GM11168 (cell line): ENCODE data around the gene NTPCR.
"Not testable (repeated sequence)": the region's sequence is repeated elsewhere in the genome, so short reads cannot be mapped to it uniquely, and the experiment has no call there.

Experiments
- in situ Hi-C: fragments of 300-500 bp; cut with MboI; formaldehyde crosslinking; loops from one replicate; pipeline ENCODE4 v1.12.0; 2022; ENCODE audit warnings: low sequenced_read_pairs; ENCODE audit not compliant: unreplicated experiment

Gene NTPCR

DNA sequence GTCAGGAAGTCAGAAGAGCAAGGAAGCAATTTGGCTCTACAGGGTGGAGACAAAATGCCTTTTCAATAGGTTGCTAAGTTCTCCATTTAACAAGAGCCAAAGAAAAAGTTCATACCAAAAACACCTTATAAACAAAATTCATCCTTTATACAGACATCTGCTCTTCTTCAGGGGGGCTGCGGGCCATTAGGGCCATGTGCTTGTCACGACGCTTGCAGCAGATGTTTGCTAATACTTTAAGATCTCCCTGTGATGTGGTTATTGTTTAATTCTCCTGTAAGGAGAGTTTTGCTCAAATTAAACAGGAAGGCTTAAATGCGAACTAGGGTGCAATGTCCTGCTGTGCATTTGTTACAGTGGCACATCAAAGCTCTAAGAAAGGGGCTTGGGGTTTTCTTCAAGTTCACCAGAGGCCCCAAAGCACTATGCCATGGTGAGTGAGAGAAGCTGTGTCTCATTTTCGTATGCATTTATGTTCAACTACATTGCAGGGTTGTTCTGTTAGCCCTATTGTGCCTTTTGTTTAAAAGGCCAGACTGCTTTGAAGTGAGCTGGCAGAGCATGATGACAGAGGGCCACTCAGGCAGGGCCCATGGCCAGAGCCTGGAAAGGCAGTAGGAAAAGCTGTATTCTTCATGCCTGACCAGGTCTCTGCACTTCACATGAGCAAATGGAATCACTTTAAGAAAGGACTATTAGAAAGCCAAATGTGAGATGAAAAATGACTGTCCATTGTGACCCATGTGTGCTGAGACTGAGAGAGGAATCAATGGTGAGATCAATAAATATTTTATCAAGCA lies 24.8 kb upstream of the NTPCR start:
- in situ Hi-C loops, result no loop called here

DNA sequence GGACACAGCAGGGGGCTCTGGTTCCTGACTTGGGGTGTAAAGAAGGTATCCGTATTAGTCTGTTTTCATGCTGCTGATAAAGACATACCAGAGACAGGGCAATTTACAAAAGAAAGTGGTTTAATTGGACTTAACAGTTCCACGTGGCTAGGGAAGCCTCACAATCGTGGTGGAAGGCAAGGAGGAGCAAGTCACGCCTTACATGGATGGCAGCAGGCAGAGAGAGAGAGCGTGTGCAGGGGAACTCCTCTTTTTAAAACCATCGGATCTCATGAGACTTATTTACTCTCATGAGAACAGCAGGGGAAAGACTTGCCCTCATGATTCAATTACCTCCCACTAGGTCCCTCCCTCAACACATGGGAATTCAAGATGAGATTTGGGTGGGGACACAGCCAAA lies 23.2 kb upstream of the NTPCR start:
- in situ Hi-C loops, result not testable (repeated sequence)

DNA sequence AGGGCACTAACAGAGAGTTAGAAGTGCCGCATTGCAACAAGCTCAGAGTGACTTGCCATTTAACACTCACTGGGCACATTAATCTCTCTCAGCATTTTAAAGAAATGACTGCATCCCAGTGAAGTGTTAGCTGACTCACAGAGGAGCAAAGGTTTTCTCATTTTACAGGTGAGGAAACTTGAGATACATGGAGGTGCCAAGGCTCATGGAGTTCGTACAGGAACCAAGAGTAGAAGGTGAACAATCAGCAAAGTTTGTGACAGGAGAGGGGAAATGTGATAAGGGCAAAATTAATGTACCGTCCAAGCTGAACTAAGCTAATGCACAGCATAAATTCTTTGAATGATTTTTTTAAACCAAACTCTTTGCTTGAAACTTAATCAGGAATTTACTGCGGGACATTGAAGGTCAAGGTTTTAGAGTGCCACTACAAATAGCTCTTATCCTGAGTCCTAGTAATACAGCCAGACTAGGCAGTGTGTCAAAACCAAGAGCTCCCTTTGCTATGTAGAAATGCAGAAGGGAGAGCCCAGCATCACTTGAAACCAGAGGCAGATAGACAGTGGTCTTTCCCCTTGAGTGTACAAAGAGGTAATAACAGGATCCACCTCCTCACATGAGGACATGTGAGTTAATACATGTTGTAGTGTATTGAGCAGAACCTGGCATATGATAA lies 22.4 kb upstream of the NTPCR start:
- in situ Hi-C loops, result no loop called here

DNA sequence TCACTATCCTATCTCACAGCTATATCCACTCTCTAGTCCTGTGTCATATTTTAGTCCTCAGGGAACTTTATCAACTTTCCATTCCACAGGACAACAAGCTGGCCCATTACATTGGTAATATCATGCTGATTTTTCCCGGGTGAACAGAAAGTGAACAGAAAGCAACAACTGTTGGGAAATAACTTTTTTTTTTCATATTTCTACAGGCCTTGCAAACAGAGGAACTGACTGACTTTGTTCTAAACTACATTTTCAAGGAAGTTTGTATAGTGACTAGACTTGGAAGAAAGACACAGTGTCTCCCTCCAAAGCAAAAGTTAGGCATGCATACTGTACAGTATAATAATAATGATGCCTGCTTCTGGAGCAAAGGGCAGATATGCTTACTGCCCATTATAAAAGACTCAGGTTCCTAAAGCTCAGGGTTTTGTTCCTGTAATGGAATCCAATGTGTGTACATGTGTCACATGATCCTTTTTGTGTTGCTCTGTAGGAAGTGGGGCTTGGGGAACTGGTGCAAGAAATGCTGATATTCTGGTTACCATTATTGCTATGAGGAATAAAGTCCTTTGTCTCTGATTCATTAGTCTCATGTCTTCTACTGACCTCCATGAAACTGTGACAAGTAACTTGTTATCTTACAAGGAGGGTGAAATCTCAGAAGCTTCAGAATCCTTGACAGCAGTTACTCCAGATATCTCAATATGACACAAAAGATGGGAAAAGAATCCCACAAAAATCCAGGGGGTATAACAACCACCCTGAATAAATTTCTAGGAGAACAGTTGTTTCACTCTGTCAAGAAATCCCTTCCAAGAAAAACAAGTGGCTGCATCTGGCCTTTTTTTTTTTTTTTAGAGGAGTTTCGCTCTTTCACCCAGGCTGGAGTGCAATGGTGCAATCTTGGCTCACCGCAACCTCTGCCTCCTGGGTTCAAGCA lies 17.7 kb upstream of the NTPCR start:
- in situ Hi-C loops, result no loop called here

DNA sequence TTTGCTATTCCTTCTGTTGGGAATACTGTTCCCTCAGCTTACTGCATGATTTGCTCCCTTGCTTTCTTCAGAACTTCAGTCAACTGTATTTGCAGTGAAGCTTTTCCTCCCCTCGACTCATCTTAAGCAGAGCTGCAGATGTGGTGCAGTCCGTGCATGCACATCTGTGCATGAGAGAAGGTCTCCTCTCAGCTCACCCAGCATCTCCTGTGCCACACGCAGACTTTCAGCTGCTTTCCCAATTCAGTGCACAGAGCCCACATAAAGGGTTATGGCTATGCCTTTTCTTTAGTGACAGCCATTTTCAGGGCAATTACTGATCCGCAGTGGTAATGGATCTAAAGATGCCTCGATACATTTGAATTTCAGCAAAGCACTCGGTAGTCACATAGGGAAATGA lies 13.5 kb upstream of the NTPCR start:
- in situ Hi-C loops, result no loop called here

DNA sequence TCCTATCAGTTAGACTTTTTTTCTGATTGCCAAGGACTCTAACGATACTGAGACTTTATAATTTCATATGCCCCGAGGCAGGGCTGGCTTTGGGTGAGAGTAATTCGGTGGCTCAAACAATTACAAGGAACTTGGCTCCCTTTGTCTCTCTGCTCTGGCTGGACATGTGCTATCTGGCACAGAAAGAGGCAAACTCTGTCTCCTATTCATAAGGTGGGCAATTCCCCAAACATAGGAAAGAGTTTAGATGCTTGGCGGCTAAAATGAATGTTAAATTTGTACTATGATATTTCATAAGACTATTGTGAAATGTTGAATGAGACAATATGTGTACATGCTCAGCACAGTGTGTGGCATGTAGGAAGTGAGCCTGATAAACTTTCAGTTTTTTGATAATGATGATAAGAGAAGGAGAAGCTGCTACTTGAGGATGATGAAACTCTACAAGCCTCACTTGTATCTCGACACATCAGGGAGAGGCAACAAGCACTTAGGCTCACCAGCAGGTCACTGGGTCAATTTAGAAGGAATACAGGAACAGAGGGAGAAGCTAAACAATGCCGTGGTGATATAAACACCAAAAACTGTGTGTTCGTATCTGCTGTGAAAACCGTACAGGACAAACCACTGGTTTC lies 12.6 kb upstream of the NTPCR start:
- in situ Hi-C loops, result no loop called here

DNA sequence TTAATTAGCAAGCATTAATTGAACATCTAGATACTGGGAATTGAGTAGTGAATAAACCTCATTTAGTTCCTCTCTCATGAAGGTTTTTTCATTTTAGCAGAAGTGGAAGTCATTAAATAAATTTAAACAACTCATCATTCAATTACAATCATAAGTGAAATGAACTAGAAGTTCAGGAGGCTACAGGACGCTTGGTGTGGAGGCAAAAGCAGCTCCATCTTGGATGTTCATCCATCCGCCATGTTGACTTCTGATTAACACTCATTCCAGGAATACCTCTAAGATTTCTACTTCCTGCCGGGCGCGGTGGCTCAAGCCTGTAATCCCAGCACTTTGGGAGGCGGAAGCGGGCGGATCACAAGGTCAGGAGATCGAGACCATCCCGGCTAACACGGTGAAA lies 11.5 kb upstream of the NTPCR start:
- in situ Hi-C loops, result no loop called here

DNA sequence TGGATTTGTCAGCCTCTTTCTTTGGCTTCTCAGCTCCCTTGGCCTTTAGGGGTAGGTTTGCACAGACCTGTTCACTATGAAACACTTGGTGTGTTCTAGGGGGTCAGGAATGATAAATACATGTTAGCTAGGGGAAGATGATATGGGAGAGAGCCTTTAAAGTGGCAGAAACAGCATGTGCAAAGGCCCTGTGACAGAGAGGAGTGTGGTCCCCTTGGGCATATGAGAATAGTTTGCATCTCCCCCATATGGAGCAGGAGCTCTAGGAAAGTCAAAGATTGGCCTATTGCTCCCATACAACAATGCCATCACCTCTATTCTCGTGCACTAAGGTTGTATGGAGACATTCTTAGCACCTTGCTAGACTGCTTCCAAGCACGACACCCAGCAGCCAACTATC lies 10.7 kb upstream of the NTPCR start:
- in situ Hi-C loops, result no loop called here

DNA sequence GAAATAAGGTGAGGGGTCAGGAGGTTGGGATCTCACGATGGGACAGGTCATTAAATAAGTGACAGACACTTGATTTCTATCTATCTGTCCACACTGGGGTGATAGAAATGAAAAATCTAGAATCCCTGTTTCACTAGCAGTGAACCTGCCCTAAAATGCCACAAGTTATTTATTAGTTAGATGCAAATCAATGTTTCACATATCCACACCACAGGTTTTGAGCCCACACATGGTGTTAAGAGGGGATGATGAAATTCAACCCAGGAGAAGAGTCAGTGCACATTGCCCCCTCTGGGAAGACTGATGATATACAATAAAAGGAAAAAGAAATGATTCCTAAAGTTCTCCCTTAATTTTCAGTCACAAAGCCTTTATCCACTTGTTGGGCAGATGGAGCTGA lies 10.1 kb upstream of the NTPCR start:
- in situ Hi-C loops, result no loop called here

DNA sequence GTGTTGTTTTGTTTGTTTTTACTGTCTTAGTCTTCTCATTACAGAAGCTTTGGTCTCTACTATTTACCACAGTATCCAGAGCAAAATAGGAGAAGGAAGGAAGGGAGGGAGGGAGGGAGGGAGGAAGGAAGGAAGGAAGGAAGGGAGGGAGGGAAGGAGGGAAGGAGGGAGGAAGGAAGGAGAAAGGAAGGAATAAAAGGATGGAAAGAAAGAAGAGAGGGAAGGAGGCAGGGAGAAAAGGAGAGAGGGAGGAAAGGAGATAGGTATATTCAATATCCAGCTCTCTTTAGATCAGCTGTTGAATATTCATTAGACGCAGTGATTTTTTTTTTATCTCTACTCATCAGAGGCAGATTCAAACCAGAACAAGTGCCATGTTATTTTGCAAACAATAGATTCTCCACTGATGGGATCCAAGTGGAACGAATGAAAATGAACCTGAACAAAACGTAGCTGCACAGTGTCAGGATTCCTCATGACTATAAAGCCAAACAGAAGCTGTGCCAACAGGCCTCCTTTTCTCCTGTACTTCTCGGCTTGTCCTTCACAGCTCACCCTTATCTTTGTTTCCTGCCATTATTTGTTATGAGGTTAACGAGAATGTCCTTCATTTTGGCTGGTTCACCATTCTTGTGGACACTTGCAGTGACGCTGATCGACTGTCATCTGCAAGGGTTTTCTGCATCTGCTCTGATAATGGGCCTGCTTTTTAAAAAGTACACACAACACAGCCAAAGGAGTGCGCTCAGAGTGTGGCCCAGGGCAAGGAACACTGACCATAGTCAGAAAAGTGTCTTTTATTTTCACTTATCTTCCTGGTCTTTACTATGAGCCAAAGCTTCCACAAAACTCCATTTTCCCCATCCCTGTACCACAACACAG lies 7.8 kb upstream of the NTPCR start:
- in situ Hi-C loops, result no loop called here

DNA sequence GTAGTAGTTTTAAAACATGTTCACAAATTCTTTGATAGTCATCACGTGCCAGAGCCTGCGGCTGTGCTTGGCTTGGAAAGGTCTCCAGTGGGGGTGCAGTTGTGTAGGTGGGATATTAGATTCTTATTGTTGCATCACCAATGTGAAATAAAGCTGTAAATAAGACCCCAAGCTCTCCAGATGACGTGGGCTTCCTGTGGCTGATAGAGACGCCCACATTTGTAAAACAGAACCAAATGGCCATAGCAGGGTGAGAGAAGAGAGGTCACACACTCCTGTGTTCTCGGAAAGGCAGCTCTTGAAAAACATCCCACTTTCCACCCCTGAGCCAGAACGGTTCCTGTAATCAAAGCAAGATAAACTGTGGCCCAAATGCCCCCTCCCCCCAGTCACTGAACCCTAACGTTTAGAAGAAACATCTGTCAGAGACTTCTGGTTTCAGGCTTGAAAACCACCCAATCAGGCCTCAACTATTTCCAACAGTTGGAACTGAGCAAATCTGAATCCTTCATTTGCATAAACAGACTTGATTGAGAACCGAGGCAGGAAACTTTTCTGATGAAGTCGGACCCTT lies 6.6 kb upstream of the NTPCR start:
- in situ Hi-C loops, result no loop called here

DNA sequence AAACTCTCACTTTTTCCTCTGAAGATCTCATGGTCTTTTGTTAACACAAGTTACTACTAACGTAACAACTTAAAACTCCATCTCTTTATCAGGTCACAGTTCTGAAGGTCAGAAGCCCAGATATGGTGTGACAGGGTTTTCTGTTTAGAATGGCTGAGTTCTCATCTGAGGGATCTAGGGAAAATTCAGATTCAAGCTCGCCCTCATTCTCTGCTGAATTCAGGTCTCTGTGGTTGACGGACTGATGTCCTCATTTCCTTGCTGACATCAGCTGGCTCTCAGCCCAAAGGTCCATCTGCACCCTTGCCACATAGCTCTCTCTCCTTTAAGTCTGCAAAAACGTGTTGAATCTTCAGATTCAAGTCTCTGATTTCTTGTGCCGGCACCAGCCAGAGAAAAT lies 6.1 kb upstream of the NTPCR start:
- in situ Hi-C loops, result no loop called here

DNA sequence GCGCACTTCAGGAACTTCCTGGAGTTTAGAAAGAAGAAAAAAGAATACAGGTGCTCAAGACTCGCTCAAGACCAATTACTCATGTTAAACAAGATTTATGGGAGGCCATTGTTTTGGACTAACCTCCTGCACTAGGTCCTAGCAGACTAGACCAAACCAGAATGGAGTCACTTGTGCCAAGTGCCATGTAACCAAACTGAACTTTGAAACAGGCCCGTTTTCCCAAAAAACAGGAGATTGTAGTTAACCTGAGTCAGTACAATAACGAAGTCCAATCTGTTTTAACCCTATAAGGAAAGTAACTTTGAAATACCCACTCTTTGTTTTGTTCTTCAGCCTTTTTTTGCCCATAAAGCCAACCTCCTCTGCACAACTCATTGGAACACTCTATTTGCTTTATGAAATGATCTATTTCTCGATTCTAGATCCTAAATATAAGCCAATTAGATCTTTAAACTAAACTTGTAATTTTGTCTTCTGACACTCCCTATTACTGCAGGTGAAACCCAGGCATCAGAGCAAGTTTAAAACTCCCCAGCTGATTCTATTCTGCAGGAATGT lies 695 bp upstream of the NTPCR start:
- in situ Hi-C loops, result loop anchor here (10.0 kb wide), 1 partner anchor 315 kb away; the partner anchor contains the start of gene SIPA1L2

DNA sequence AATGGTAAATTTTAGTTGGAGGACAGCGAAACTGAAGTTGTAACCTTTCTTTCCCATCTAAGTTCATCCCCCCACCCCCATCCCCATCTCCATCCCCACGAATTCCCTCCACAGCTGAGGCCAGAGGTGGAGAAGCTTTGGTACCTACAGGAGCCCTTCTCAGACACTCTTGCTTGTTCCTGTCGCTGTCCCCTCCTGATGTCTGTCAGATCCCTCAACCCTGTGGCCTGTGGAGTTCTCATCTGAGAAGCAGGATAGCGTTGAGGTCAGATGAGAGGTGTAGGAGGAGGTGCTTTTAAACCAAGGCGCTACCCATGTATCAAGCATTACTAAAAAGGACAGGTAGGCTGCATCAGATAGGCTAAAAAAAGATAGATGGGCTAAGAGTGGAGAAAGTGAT lies 769 bp downstream of the NTPCR start:
- in situ Hi-C loops, result loop anchor here (10.0 kb wide), 1 partner anchor 316 kb away; the partner anchor contains the start of gene SIPA1L2

DNA sequence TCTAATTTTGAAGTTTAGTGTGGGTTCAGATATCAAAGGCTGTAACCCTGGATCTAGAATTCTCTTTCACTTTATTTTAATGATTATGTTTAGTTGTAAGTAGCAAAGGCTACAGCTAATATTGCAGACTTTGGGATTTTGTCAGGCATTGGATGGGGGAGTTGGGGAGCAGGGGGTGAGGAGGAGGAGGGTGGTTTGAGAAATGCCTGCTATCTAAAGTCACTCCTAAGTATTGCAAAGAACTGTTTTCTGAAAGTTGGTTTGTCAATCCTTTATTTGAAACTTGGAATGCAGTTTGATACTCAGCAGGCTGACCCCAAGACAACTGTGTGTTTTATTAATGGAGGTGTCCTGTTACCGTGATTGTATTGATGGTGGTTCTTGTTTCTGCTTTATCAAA lies 1.2 kb downstream of the NTPCR start:
- in situ Hi-C loops, result loop anchor here (10.0 kb wide), 1 partner anchor 317 kb away; the partner anchor contains the start of gene SIPA1L2

DNA sequence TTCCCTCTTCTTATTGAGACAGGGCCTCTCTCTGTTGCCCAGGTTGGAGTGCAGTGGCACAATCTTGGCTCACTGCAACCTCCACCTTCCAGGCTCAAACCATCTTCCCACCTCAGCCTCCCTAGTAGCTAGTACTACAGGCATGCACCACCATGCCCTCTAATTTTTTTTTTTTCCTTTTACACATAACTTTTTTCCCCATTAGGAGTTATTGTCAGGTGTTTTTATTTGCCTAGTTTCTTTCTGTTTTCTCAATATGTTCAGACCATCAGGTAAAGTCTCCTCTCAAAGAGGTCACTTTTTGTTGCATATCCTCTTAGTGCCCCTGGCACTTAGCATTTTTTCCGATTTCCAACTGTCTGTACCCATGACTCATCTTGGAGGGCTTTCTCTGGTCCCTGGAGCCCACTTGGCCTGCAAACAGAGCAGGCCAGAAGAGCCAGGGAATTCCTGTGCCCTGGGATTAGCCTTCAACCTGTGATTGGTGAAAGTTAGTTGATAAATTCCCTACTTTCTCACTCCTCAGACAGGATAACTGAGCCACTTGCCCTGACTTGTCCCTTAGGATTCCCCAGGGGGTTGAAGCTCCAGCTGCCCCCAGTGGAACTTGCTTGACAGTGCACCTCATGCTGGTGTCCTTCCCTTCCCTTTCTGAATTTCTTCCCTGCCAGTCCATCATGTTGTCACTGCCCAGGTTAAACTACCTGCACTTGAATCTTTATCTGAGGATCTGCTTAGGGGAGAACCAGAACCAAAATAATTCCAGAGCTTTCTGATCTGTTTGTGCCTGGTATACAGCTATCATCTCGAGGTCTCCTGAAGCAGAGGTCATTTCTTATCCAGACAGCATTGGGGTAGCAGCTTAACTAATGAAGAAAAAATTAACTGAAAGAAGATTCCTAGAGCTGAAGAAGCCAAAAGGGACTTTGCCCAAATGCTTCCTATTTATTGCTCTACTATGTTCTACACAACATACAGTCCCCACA lies 2.4 kb downstream of the NTPCR start:
- in situ Hi-C loops, result loop anchor here (10.0 kb wide), 1 partner anchor 318 kb away; the partner anchor contains the start of gene SIPA1L2
